BJ (cell line): ENCODE measurements around the gene CEP85. TPM values are rescaled to one million over a fixed set of nuclear protein-coding genes. Genes with fewer than 3 reads are reported as not detected.
"Not testable (repeated sequence)": the region's sequence is repeated elsewhere in the genome, so short reads cannot be mapped to it uniquely, and the experiment has no call there.

ENCODE experiments used
- CTCF ChIA-PET: fragments of 350-600 bp; formaldehyde crosslinking; extraction: SDS; loops from one replicate; lab custom pipeline; 2021; ENCODE audit warnings: antibody characterized with exemption, inconsistent platforms; lab: Yijun Ruan, JAX
- POLR2A ChIA-PET: fragments of 300-600 bp; sonication (Branson Sonifier 250); formaldehyde crosslinking; extraction: SDS; loops from one replicate; lab custom pipeline; 2021; ENCODE audit warnings: antibody characterized with exemption; lab: Charles Lee
- DNase-seq: peaks from one replicate; pipeline ENCODE4 v3.0.0-alpha.2; 2011; ENCODE audit warnings: low read depth
- H3K27me3 ChIP-seq: 2 replicates; pipeline ENCODE4 v1.6.0; 2011; ENCODE audit warnings: low read length; ENCODE audit not compliant: control insufficient read depth, insufficient read depth
- H3K36me3 ChIP-seq: 2 replicates; pipeline ENCODE4 v1.5.1; 2011; ENCODE audit warnings: low read length; ENCODE audit not compliant: control insufficient read depth, insufficient read depth
- H3K4me3 ChIP-seq: 2 replicates; pipeline ENCODE4 v1.5.1; 2011; ENCODE audit warnings: low read depth, mild to moderate bottlenecking, control low read depth, low read length
- polyA plus RNA-seq: library from polyadenylated mRNA; depleted of rRNA; stranded (reverse); fragments of >200 nt; gene quantifications from 2 replicates; pipeline ENCODE4 v1.2.3, GENCODE V29; 2011
- TF ChIP-seq, protein P1 (sequence below): IDR thresholded peaks from 2 replicates; pipeline ENCODE4 v1.5.1; 2011; ENCODE audit warnings: low read depth, mild to moderate bottlenecking, control low read depth, inconsistent platforms, low read length, moderate library complexity; ENCODE audit not compliant: insufficient read depth

Gene CEP85
- polyA plus RNA-seq, 1 experiment, result 10.8 TPM

DNA sequence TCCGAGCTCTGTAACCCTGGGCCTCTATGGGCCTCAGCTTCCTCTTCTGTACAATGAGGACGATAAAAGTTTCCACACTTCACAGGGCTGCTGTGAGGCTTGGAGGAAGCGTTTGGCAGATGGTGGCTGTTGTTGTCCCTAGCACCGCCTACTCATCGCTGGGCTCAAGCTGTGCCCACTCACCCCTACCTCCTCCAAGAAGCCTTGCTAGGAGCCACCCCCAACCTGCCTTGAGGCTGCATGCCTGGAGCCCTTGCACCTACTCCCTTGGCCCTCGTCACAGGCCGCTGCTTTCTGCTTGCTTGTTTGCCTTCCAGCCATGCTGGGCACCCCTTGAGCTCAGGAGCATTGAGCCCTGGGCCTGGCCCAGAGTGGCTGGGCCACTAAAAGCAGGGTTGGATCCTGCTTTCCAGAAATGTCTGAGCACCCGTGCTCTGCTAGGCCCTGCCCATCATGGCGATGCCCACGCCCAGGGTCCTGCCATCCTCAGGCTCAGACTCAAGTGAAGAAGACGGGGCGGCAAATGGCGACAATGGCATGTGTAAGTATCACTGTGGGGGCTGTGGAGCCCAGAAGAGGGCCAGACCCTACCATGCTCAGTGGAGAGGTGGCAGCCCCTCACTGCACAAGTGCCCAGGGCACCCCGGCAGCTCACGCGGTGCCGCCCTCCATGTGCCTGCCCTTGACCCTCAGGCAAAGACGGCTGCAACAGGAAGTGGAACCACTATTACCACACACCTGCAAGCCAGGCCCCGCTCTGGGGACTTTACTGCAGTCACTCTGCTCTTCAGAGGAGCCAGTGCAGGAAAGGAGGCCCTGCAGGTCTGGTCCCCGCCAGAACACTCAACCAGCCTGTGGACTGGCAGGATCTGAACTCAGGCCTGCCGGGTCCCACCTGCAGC is 55.4 kb downstream of the CEP85 start:
- no peak for DNase-seq
- TF ChIP-seq, protein P1, sequence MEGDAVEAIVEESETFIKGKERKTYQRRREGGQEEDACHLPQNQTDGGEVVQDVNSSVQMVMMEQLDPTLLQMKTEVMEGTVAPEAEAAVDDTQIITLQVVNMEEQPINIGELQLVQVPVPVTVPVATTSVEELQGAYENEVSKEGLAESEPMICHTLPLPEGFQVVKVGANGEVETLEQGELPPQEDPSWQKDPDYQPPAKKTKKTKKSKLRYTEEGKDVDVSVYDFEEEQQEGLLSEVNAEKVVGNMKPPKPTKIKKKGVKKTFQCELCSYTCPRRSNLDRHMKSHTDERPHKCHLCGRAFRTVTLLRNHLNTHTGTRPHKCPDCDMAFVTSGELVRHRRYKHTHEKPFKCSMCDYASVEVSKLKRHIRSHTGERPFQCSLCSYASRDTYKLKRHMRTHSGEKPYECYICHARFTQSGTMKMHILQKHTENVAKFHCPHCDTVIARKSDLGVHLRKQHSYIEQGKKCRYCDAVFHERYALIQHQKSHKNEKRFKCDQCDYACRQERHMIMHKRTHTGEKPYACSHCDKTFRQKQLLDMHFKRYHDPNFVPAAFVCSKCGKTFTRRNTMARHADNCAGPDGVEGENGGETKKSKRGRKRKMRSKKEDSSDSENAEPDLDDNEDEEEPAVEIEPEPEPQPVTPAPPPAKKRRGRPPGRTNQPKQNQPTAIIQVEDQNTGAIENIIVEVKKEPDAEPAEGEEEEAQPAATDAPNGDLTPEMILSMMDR, result no peak
- Histone ChIP-seq H3K4me3 (no peak overlapping the region), H3K36me3 (no peaks in the 10 kb centered on the region; the same call in 1 of the 2 replicates), H3K27me3 (no peaks in the 10 kb centered on the region)
- CTCF ChIA-PET, result interaction anchor here (0.9 to 5.0 kb wide), 4 partner anchors 10 to 74 kb away, joined by 3 to 32 read pairs (median 6); partner anchors contain the start of gene SH3BGRL3
- POLR2A ChIA-PET, result no interaction called here

GRCh38 chr1:26290122-26290881 is 56.3 kb downstream of the CEP85 start:
- no peaks in the 10 kb centered on the region for H3K27me3 ChIP-seq
- H3K36me3 ChIP-seq, result no peaks in the 10 kb centered on the region; the same call in 1 of the 2 replicates
- TF ChIP-seq, protein P1, result no peak
- POLR2A ChIA-PET, result no interaction called here
- DNase-seq, result no peak
- no peak overlapping the region for H3K4me3 ChIP-seq
- CTCF ChIA-PET, result no interaction called here

- DNase-seq, result no peak
- H3K27me3 ChIP-seq, result no peaks in the 10 kb centered on the region
- TF ChIP-seq, protein P1, result no peak
- CTCF ChIA-PET, result no interaction called here
- H3K36me3 ChIP-seq, result no peaks in the 10 kb centered on the region; the same call in 1 of the 2 replicates
- no peak overlapping the region for H3K4me3 ChIP-seq
- POLR2A ChIA-PET, result no interaction called here
These were observed 56.9 kb downstream of the CEP85 start for GRCh38 chr1:26290882-26291261.

DNA sequence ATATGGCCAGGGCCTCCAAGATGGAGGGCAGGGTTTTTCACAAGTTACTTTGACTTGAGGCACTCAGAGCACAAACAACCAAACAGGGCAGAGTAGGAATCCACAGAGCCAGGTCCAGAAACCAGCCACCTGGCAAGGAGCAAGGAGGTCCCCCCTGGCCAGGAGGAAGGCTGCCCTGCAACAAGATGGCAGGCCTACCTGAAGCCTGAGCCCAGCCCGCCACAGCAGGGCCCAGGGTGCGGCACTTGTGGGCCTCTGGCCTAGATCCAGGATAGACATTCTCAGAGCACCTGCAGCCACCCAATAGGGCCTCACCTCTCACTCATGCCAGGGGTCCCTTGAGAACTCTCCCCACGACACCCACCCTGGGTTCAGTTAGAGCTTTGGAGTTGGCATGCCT is 57.4 kb downstream of the CEP85 start:
- no peak for DNase-seq
- no peaks in the 10 kb centered on the region for H3K27me3 ChIP-seq
- TF ChIP-seq, protein P1, result no peak
- H3K36me3 ChIP-seq, result no peaks in the 10 kb centered on the region; the same call in 1 of the 2 replicates
- no peak overlapping the region for H3K4me3 ChIP-seq
- ChIA-PET CTCF (no interaction called here), POLR2A (no interaction called here)

GRCh38 chr1:26291939-26292338 is 57.9 kb downstream of the CEP85 start:
- DNase-seq, result no peak
- Histone ChIP-seq H3K4me3 (no peak overlapping the region), H3K36me3 (no peaks in the 10 kb centered on the region; the same call in 1 of the 2 replicates), H3K27me3 (no peaks in the 10 kb centered on the region)
- CTCF ChIA-PET, result no interaction called here
- POLR2A ChIA-PET, result no interaction called here
- TF ChIP-seq, protein P1, result no peak

DNA sequence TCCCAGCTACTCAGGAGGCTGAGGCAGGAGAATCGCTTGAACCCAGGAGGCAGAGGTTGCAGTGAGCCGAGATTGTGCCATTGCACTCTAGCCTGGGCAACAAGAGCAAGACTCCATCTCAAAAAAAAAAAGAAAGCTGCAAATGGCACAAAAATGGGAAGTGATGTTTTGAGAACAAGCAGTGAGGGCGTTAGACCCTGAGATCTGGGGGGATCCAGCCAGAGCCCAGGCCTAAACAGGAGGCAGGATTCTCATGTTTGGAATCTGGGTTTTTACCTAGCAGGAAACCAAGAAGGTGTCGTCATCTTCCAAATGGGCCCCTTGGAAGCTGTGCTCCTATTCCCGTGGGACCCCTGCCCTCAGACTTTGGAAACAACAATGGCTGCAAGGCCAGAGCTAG is 58.7 kb downstream of the CEP85 start:
- DNase-seq, H3K4me3 ChIP-seq, H3K36me3 ChIP-seq, H3K27me3 ChIP-seq, POLR2A ChIA-PET: not testable (repeated sequence)
- CTCF ChIA-PET, result interaction anchor here (0.7 kb wide), 1 partner anchor 29 kb away, joined by 3 read pairs; no protein-coding TSS in a partner anchor
